ENCODE data around the gene TIMP2. TPM values are rescaled to one million over a fixed set of nuclear protein-coding genes. Genes with fewer than 3 reads are reported as not detected.

Gene TIMP2
- total RNA-seq, 4 donors from 2014 or later = 52.9 to 133 (median 82.2) TPM

- 94% methylated on average over 15 of the region's 15 CpGs for WGBS, 2 donors
- DNase-seq = no peak
- intact Hi-C loops (cut with DNase I) = loop anchor here (10.0 kb wide), 1 partner anchor 107 kb away; no protein-coding TSS in a partner anchor
These were observed 93.3 kb downstream of the TIMP2 start for GRCh38 chr17:78831688-78832540.

GRCh38 chr17:78829477-78829876, 95.7 kb downstream of the TIMP2 start:
- WGBS, 2 donors = 99 to 100% methylated on average over 6 of the region's 6 CpGs
- TF ChIP-seq POLR2A (IDR thresholded peaks at IDR 0.05) = no peak
- TF ChIP-seq CTCF (IDR thresholded peaks at IDR 0.05) = no peak
- Histone ChIP-seq H3K36me3 (peaks cover 65 to 81% of the 10 kb centered on the region in 2 donors), H3K9me3 (no peaks in the 10 kb centered on the region), H3K4me3 (replicated peaks in 1 of 3) (no peak overlapping the region), H3K4me1 (no peaks in the 10 kb centered on the region), H3K27me3 (no peaks in the 10 kb centered on the region), H3K27ac (no peak overlapping the region)
- intact Hi-C loops (cut with DNase I) = no loop called here
- DNase-seq = no peak

More at GRCh38 chr17:78831688-78832540, 93.3 kb downstream of the TIMP2 start:
- Histone ChIP-seq H3K4me1 (no peaks in the 10 kb centered on the region), H3K36me3 (peaks cover 66 to 86% of the 10 kb centered on the region in 2 donors), H3K27me3 (no peaks in the 10 kb centered on the region), H3K27ac (no peak overlapping the region), H3K4me3 (replicated peaks in 1 of 3) (no peak overlapping the region), H3K9me3 (no peaks in the 10 kb centered on the region)
- TF ChIP-seq POLR2A (IDR thresholded peaks at IDR 0.05) (no peak), CTCF (IDR thresholded peaks at IDR 0.05) (no peak)

GRCh38 chr17:78828470-78829185, 96.6 kb downstream of the TIMP2 start:
- intact Hi-C loops (cut with DNase I) = no loop called here
- no peak for DNase-seq
- TF ChIP-seq POLR2A (IDR thresholded peaks at IDR 0.05) (no peak), CTCF (IDR thresholded peaks at IDR 0.05) (no peak)
- Histone ChIP-seq H3K4me1 (no peaks in the 10 kb centered on the region), H3K4me3 (replicated peaks in 1 of 3) (no peak overlapping the region), H3K36me3 (peaks cover 57 to 76% of the 10 kb centered on the region in 2 donors), H3K9me3 (no peaks in the 10 kb centered on the region), H3K27ac (no peak overlapping the region), H3K27me3 (no peaks in the 10 kb centered on the region)
- 95 to 97% methylated on average over 14 of the region's 14 CpGs for WGBS, 2 donors

- H3K27ac ChIP-seq = peak overlapping the region in 1 of 3 donors; percentile 56
- no peak for DNase-seq
- intact Hi-C loops (cut with DNase I) = no loop called here
- H3K4me3 ChIP-seq (replicated peaks in 1 of 3) = no peak overlapping the region
- H3K9me3 ChIP-seq = no peaks in the 10 kb centered on the region
- H3K36me3 ChIP-seq = peaks cover 54 to 73% of the 10 kb centered on the region in 2 donors
- no peak for TF ChIP-seq POLR2A (IDR thresholded peaks at IDR 0.05)
- TF ChIP-seq CTCF (IDR thresholded peaks at IDR 0.05) = no peak
- no peaks in the 10 kb centered on the region for H3K27me3 ChIP-seq
- WGBS, 2 donors = 87 to 93% methylated on average over 21 of the region's 21 CpGs
- H3K4me1 ChIP-seq = no peaks in the 10 kb centered on the region
These were observed 98.2 kb downstream of the TIMP2 start for GRCh38 chr17:78826836-78827509.
